ENCODE results near the gene ELSPBP1.

Gene ELSPBP1

GRCh38 chr19:48060381-48060780, 65.9 kb downstream of the ELSPBP1 start:
- Histone ChIP-seq H3K4me1 (ENCODE audit: low read length) (no peaks in the 10 kb centered on the region), H3K79me2 (ENCODE audit: low read length) (no peaks in the 10 kb centered on the region), H3K4me2 (ENCODE audit: low read depth, low read length) (no peak overlapping the region), H4K20me1 (ENCODE audit: insufficient read depth, low read length) (no peaks in the 10 kb centered on the region), H3K4me3 (ENCODE audit: low read length) (no peak overlapping the region), H3K9me2 (replicated peaks; ENCODE audit: insufficient read depth, low read length) (no peaks in the 10 kb centered on the region), H3K9ac (ENCODE audit: low read length) (no peak overlapping the region), H2AFZ (ENCODE audit: low read length) (no peak overlapping the region), H3K36me3 (replicated peaks; ENCODE audit: insufficient read depth, low read length) (no peaks in the 10 kb centered on the region), H3F3A (ENCODE audit: insufficient read depth, low read length) (no peaks in the 10 kb centered on the region), H3K9me3 (replicated peaks; ENCODE audit: insufficient read depth, low read length) (no peaks in the 10 kb centered on the region), H3K27ac (ENCODE audit: low read length) (no peak overlapping the region), H3K27me3 (replicated peaks; ENCODE audit: insufficient read depth, low read length) (peaks cover 46% of the 10 kb centered on the region)
- no peak for DNase-seq
- TF ChIP-seq CTCF (IDR thresholded peaks at IDR 0.05; ENCODE audit: low read length) (no peak), EZH2phosphoT487 (IDR thresholded peaks at IDR 0.05; ENCODE audit: low read length) (no peak), EZH2 (optimal IDR thresholded peaks at IDR 0.05; ENCODE audit: low read depth, low read length) (no peak)

DNA sequence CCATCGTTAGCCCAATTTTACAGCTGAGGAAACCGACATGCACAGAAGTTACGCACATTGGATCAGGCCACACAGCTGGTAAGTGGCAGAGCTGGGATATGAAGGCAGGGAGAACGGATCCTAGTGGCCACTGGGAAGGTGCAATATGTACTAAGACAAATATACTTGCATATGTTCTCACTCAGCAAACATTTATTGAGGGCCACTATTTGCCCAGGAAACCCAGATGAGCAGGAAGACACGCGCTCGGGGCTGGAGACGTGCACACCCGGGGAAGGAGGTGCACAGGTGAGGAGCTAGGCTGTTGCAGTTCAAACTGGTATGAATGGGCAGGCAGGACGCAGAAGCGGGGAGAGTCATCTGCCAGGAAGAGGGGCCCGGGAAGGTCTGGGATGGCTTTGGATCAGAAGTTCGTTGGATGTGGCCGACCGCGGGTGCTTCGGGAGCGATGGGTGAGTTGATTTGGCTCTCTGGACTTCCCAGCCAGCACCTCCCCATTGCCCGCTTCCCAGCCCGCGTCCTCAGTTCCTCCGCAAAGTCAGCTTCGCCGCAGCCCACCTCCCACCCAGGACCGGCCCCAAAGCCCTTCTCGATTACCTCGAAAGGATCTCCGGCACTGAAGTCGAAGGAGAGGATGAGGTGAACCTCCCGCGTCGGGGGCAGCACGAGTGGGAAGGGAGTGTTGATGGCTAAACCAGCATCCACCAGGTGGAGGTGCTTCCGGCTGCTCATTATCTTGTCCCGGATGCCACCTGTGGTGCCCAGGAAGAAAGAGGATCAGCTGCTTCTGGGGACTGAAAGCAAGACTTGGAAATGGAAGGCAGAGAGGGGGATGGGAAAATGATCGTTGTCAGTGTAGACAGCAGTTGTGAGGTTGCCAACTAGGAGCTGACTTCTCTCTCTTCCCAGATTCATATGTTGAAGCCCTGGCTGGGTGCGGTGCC, 67.2 kb downstream of the ELSPBP1 start:
- H3K4me3 ChIP-seq (ENCODE audit: low read length) = no peak overlapping the region

DNA sequence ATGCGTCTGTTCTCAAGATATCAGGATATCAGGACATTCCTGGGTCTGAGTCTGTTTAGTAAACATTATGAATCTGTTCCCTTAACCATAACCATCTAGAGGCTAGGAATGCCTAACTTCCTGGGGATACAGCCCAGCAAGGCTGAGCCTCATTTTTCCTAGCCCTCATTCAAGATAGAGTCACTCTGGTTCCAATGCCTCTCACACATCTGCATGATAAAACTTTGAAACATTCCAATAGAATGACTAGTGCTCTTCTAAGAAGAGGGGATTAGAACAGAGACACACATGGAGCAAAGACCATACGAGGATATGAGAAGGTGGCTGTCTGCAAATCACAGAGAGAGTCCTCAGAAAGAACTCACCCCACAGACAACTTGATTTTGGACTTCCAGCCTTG, 70.1 kb downstream of the ELSPBP1 start:
- Histone ChIP-seq H3K27ac (ENCODE audit: low read length) (no peak overlapping the region), H3K79me2 (ENCODE audit: low read length) (no peaks in the 10 kb centered on the region), H4K20me1 (ENCODE audit: insufficient read depth, low read length) (no peaks in the 10 kb centered on the region), H3K9me2 (replicated peaks; ENCODE audit: insufficient read depth, low read length) (no peaks in the 10 kb centered on the region), H3K27me3 (replicated peaks; ENCODE audit: insufficient read depth, low read length) (peaks cover 38% of the 10 kb centered on the region), H2AFZ (ENCODE audit: low read length) (no peak overlapping the region), H3K4me1 (ENCODE audit: low read length) (no peaks in the 10 kb centered on the region), H3K9ac (ENCODE audit: low read length) (no peak overlapping the region), H3K36me3 (replicated peaks; ENCODE audit: insufficient read depth, low read length) (no peaks in the 10 kb centered on the region), H3F3A (ENCODE audit: insufficient read depth, low read length) (no peaks in the 10 kb centered on the region), H3K4me3 (ENCODE audit: low read length) (no peak overlapping the region), H3K4me2 (ENCODE audit: low read depth, low read length) (no peak overlapping the region), H3K9me3 (replicated peaks; ENCODE audit: insufficient read depth, low read length) (no peaks in the 10 kb centered on the region)
- no peak for DNase-seq
- no peak for TF ChIP-seq EZH2 (optimal IDR thresholded peaks at IDR 0.05; ENCODE audit: low read depth, low read length)
- no peak for TF ChIP-seq CTCF (IDR thresholded peaks at IDR 0.05; ENCODE audit: low read length)
- no peak for TF ChIP-seq EZH2phosphoT487 (IDR thresholded peaks at IDR 0.05; ENCODE audit: low read length)

More for the DNA sequence above, 67.2 kb downstream of the ELSPBP1 start:
- no peak overlapping the region for H3K4me2 ChIP-seq (ENCODE audit: low read depth, low read length)
- no peaks in the 10 kb centered on the region for H3F3A ChIP-seq (ENCODE audit: insufficient read depth, low read length)
- no peaks in the 10 kb centered on the region for H4K20me1 ChIP-seq (ENCODE audit: insufficient read depth, low read length)
- H3K9me3 ChIP-seq (replicated peaks; ENCODE audit: insufficient read depth, low read length) = no peaks in the 10 kb centered on the region
- TF ChIP-seq CTCF (IDR thresholded peaks at IDR 0.05; ENCODE audit: low read length) = no peak
- H3K27ac ChIP-seq (ENCODE audit: low read length) = no peak overlapping the region
- H2AFZ ChIP-seq (ENCODE audit: low read length) = no peak overlapping the region
- no peaks in the 10 kb centered on the region for H3K79me2 ChIP-seq (ENCODE audit: low read length)
- no peaks in the 10 kb centered on the region for H3K36me3 ChIP-seq (replicated peaks; ENCODE audit: insufficient read depth, low read length)
- no peak for DNase-seq
- no peaks in the 10 kb centered on the region for H3K4me1 ChIP-seq (ENCODE audit: low read length)
- H3K27me3 ChIP-seq (replicated peaks; ENCODE audit: insufficient read depth, low read length) = peaks cover 46% of the 10 kb centered on the region
- no peak overlapping the region for H3K9ac ChIP-seq (ENCODE audit: low read length)
- no peaks in the 10 kb centered on the region for H3K9me2 ChIP-seq (replicated peaks; ENCODE audit: insufficient read depth, low read length)

Measured in MM.1S (cell line).